ENCODE measurements around the gene KDM2B.

KDM2B gene

DNA sequence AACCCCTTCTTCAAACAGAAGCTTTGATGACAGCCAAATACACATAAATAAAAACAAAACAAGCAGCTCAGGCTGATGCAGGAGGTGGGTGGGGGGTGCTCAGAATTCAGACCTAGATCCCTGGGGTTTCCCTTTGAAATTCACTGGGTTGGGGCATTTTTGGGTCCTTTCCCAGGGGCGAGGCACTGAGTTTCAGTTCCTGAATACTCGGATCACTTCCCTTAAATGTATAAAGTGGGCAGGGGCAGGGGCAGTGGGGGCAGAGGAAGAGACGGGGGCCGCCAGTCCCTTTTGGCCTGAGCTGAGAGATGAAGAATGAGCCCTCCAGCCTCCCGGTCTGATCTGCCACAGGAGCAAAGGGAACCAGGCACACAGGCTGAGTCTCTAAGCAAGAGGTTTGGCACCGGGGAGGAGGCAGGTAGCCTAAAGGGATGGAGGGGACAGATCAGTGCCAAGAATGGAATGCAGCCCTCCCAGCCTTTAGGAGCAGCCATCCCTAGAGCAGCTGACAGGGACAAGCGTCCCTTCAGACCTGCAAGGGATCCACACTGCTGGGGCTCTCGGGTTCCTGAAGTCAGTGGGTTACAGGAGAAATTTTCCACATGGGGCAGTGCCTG is 20.3 kb downstream of the KDM2B start:
- no peak for DNase-seq

DNA sequence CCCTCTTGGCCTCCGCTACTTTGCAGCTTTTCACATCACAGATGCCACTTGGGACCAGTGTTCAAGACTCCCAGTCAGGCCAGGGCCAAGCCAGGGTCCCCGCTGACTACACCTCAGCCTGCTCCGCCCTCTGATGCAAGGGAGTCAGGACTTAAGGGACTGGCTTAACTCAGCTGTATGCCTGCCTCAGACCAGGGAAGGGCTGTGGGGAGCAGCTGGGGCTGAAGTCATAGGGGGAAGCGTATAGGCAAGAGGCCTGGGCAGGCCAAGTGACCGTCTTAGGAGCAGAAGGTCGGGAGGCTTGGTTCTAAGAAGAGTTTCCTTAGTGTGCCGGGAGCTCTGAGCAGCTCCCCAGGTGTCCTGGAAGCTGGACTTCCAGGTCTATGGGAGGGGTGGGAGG is 21.9 kb downstream of the KDM2B start:
- DNase-seq: no peak

DNA sequence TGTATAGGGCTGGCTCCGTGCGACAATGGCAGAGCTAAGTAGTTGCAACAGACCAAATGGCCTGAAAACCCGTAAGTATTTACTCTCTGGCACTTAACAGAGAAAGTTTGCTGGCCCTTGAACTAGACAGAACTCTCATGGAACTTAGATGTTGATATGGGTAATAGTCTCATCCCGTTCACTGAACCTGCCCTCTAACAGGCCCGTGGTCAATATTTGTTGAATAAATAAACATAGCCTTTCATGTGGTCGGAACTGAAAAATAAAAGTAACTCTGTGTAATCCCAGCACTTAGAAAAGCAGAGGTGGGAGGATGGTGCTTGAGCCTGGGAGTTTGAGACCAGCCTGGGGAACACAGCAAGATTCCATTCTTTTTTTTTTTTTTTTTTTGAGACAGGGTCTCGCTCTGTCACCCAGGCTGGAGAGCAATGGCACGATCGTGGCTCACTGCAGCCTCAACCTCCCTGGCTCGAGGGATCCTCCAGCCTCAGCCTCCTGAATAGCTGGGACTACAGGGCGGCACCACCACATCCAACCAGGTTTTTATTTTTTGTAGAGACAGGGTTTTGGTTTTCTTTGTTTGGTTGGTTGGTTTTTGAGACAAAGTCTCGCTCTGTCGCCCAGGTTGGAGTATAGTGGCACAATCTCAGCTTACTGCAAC is 29.7 kb downstream of the KDM2B start:
- no peak for DNase-seq

DNA sequence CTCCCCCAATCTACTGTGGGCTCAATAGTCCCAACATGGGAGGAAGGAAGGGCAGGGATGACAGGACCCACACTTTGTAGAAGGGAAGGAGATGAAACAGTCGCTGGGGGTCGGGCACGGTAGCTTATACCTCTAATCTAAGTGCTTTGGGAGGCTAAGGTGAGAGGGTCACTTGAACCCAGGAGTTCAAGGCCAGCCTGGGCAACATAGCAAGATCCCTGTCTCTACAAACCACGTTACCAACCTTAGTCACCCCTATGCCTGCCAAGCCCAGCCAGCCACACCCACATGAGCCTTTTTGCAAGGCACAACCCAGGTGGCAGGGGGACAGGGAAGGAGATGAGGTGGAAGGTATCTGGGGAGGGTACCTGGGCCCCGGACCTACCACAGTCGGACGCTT is 31.7 kb downstream of the KDM2B start:
- DNase-seq: no peak

DNA sequence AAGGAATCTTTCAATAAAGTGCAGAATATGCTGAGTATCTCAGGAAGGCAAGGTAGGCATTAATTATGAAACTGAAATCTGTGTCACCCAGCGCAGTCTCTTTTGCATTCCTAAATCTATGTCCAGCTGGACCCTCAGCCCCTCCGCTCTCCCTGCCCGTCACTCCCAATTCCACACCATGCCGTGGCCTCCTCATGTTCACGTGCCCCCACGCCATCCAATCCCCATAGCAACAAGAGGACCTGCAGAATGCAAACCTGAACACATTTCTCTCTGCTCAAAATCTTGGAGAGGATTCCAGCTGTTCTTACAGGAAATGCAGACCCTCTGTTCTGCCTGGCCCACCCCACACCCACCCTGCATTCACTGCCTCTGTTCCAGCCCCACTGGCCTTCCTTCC is 35.3 kb downstream of the KDM2B start:
- DNase-seq: no peak

DNA sequence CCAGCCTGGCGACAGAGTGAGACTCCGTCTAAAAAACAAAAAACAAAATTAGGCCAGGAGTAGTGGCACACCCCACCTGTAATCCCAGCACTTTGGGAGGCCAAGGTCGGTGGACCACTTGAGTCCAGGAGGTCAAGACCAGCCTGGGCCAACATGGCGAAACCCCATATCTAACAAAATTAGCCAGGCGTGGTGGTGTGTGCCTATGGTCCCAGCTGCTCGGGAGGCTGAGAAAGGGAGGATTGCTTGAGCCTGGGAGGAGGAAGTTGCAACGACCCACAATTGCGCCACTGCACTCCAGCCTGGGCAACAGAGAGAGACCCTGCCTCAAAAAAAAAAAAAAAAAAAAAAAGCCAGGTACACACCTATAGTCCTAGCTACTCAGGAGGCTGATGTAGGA is 37.0 kb downstream of the KDM2B start:
- DNase-seq: no peak

DNA sequence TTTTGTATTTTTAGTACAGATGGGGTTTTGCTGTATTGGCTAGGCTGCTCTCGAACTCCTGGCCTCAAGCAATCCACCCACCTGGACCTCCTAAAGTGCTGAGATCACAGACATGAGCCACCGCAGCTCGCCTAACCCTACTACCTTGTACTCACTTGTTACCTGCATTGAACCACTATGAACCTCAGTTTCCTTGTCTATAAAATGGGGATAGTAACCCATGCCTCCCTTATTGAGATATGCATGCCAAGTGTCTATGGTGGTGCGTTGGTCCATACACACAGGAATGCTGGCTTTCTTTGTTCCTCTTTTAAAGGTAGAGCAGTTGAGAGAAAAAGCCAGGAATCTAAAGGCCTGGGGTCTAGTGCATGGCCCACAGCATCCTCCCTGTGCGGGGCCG is 40.9 kb downstream of the KDM2B start:
- DNase-seq: no peak

DNA sequence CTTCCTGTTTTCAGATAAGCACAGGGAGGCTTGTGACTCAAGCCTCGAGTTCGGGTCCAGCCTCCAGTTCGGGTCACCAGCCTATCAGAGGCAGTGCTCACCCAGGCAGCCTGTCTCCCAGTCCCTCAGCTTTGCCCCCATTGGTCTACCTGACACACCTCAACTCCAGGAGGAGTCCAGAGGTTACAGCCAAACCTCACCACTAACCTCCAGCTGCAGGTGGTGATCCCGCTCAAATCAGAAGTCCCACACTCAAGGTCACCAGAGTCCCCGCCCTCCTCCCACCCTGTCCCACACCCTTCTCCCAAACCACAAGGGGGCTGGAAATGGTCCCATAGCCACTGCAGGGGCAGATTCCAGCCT is 42.1 kb downstream of the KDM2B start:
- no peak for DNase-seq

DNA sequence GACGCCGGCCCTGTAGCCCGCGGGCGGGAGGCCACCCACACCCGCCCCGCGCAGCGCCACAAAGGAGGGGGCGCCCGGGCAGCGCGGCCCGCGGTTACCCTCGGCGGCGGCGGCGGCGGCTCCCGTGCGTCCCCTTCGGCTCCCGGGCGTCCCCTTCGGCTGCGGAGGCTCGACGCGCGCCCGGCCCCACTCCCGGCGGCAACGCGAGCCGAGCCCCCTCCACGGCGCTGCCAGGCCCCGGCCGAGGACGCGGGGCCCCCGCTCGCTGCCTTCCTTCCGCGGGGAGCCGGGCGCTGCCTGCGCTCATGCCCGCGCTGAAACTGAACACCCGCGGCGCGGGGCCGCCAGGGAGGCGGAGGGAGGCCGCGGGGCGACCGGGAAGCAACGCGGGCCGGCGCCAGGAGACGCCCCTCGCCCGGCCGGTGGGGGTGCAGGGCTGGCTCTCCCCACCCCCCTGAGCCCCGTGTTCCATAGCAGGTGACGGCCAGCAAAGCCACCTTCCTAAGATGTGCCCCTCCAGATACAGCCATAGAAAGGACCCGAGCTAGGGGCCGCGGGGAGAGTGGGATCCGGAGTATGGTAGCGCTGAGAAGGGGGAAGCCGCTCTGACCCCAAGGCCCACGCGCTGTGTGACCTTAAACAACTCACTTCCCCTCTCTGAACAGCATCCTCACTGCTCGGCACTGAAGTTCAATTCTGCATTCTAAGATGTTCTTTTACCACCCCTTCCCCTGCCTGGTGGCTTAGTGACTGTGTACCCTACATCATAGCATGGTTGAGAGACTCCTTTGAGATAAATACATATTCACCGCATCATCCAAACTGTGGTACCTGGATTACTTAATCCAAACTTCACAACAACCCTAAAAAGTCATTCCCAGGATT is 42.8 kb downstream of the KDM2B start:
- DNase-seq: peak; percentile 42

DNA sequence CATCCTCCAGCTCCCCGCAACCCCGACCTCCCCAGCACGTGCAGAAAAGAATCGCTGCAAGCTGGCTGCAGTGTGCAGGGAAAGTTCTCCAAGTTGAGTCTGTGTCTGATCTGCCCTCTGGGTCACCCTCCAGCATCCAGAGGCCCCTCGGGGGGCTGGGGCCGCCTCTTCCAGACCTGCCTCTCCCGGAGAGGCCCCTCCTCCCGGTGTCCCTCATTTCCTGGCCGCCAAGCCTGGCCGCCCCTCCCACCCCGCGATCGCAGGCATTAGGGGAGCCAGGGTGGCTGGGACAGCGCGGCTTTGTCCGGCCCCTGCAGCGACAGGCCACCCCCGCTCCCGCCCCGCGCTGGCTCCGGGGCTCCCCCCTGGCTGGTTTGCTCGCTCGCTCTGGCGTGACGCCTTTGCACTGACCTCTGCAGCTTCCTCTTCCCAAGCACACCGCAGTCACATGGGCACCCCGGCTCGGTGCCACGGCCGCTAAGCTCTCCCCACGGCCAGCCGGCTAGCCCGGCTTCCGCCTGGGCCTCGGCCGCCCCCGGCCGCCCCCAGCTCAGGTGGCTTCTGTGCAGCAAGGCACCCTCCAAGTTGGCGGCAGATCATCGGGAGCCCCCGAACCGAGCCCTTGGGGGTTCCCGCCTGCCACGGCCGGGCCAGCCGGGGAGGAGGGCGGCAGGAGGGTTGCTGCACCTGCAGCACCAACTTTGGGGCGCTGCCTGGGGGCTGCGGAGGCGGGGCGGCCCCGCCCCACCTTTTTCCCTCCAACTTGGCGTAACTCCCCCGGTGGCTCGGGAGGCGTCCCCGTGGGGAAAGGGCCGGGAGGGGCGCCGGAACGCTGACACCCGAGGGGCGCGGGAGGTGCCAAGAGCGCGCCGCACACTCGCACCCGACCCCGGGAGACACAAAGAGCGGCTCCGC is 43.7 kb downstream of the KDM2B start:
- DNase-seq: peak; percentile 51

DNA sequence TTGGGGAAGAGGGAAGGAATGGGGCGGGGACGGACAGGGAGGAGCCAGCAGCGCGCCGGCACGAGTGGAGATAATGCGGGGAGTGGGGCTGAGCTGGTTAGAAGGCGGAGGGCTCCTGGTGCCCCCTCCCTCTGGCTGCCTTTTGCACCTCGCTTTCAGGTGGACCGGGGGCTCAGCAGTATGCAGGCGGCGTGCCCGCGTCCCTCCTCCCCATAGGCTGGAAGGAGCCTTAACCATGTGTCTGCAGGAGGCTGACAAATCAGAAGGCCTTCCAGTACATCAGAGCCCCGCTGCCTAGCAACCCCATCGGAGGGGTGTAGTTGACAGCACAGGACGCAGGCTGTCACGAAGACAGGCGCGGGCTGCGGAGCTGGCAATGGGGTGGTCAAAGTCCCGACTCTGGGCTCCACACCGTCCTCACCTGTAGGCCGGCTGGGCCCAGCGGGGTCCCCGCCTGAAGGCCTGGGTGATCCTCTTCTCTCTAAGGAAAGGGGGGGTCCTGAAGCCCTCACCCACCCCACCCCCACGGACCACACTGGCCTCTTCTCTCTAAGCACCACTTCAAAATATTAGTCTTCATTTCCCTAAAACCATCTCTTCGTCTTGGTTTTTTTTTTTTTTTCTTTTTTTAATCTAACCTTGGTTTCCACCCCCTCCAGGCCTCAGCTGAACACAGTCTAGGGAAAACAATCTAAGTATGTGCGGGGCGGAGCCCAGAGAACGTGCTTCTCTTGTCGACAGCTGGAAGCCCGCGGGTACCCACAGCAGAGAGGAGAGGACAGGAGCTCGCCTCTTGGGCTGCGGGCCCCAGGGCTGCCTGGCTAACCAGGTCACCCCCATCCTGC is 44.5 kb downstream of the KDM2B start:
- peak; percentile 72 for DNase-seq

DNA sequence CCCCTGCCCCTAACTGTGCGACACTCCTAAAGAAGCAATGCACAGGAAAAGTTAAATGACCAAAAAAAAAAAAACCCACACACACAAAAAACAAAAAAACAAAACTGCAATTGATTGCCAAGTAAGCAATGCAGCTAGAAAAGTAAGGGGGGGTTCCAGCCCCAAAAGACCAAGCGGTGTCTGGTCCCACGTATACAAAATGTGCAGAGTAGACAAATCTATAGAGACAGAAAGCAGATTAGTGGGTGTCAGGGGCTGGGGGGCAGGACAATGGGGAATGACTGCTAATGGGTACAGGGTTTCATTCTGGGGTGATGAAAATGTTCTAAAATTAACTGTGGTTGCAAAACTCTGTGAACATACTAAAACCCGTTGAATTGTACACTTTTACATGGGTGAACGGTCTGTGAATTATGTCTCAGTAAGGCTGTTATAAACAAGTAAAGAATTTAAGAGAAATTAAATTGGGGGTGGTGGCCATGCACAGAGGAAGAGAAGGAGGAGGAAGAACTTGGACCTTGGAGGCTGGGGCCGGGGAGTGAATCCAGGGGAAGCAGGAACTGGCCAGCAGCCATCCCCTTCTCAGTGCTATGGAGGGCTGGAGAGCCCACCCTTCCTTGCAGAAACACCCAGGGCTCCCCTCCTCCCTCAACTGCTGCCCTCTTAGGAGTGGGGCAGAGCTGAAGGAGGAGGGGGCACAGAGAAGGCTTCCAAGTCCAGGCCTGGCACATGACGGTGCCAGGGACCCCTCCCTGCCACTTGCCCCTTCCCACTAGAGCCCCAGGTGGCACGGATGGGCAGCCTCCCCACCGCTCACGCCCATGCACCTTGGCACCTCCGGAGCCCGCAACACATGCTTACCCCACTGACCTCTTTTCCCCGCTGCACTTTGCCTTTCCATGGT is 45.4 kb downstream of the KDM2B start:
- no peak for DNase-seq

DNA sequence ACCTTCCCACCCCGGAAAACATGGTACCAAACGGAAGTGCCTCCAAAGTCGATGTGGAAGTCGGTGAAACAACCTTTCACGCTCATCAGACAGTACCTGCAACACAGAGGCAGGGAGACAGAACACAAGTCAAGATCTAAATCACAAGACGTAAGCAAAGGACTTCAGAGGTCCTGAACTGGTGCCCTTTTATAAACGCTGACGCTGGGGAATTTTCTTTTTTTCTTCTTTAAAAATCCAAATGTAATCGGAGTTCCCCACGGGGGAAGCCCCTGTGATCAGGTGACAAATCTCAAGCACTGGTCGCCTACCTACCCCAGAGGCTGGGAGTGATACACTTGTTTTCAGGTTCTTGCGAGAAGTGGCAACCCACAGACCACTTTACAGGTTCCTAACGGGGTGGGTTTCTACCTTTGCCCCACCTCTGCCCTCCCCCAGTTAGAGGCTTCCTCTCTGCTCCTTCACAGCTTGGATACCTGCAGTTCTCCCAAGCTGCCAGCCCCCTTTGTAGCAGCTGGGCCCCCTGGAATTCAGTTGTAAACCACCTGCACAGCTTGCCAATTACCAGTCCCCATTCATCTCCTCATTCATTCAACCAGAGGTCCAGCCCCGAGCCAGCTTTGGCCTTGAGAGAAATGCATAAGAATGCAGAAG is 46.2 kb downstream of the KDM2B start:
- peak; percentile 56 for DNase-seq

DNA sequence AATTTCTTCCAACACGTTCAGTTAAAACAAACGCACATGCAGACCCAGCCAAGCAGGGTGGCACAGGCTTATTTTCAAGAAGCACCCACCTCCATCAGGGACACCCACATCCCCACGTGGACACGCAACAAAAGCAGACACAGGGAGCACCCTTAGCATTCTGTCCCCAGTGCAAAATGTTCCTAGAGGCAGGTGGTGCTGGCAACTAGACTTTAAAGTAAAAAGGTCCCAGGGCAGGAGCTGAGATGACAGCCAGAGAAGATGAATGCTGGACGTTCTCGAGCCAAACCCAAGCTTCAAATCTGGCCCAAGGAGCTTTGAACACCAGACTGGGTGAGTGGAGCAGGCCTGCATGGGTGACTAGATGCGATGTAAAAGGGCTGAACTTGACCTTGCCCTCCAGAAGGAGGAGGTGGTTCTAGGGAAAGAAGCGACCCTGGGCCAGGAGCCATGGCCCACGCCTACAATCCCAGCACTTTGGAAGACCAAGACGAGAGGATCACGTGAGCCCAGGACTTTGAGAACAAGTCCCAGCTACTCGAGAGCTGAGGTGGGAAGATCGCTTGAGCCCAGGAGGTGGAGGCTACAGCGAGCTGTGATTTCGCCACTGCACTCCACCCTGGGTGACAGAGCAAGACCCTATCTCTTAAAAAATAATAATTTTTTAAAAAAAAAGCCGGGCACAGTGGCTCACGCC is 47.3 kb downstream of the KDM2B start:
- no peak for DNase-seq

DNA sequence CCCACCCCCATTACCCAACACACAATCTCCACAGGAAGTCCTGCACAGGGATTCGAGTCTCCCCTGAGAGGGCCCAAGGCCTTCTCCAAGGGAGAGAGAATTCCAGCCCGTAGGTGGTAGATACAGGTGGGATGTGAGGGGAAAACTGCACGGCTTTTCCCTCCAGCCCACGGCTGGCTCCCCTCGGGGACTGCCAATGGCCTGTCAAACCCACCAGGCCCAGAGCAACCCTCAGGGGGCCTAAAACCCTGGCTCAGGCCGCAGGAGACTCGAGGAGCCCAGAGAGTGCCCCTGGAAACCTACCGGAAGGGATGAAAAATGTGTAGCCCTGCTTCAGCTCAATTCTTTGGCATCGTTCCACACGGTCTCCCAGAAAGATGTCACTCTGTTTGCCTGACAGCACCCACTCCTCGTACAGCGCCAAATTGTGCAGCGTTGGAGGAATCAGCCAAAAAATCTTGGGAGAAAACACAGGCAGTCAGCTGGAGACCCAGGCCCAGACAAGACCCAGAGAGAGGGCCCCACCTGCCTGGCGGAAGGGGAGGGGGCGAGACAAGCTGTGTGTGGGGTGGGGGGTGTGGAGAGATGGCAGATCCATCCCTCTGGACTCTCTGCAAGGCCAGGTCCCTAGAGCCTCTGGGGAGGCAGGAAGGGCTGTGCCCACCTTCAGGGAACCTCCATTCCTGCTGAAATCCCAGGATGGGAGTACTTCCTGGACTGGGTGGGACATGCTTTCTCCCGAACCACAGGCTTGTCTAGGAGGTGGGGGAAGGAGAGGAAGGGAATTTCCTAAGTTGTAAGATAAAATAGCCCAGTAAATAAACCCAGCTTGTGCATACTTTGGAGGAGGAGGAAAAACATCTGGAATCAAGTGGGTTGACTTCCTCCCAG is 48.1 kb downstream of the KDM2B start:
- DNase-seq: no peak

DNA sequence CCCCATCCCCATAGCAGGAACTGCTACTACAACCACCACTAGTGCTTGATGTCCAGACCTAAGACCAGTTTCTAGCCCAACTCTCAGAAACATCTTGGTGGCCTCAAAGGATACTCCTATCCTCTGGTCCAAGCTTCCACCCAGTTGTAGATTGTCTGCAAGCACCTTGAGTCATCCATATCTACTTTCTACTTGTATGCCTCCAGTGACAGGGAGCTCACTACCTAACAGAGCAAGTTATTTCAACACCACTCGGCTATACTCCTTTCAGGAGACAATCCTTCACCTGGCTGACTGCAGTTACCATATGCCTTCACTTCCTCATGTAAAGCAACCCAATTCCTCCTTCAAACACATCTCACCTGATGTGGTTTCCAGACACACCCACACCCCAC is 49.5 kb downstream of the KDM2B start:
- no peak for DNase-seq

DNA sequence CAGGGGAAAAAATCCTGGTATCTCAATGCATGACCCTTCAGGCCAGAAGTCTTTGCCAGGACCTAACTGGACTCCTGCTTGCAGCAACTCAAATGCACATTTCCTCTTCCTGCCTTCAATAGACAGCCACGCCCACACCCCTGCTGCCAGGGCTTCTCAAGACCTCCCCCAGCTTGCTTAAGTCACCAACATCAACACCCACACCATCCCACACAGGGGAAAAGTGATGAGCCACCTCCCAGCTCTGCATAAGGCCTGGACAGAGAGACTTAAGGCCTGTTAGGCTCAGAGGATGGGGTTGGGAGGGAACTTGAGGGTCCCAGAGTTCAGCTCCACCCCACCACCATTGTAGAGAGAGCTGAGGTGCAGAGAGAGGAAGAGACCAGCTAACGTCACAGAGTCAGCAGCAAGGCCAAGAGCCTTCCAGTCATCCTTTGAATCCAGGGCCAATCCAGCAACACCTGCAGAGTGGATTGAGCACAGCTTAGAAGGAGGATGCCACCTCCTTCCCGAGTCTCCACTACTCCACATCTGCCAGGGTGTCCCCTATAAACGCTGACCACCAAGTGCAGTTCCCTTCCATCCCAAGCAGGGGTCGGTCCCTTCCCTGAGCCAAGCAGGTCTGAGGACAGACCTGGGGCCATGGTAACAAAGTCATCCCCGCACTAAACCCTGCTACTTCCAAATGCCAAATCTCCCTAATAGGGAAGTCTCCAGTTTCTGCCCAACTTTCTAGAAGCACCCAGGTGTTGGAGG is 50.0 kb downstream of the KDM2B start:
- DNase-seq: peak; percentile 86

DNA sequence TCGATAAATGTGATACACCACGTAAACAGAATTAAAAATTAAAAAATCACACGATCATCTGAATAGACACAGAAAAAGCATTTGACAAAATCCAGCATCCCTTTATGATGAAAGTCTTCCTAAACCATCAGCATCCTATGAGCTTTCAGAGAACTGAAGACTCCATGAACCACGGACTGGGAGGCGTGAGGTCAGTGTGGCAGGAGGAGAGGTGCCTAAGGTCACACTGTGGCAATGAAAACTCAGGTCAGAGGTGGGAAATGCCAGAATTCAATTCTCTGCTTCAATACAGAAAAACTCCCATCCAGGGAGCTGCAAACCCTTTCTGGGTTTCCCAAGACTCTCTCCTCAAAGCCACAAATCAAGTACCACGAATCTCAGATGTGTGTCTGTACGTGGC is 51.6 kb downstream of the KDM2B start:
- no peak for DNase-seq

All from CD4-positive, alpha-beta T cell treated with Interleukin-17A for 4 hours (primary cell).